Smooth muscle cell of the brain vasculature (primary cell): ENCODE results near the gene SNX11.
"Not testable (repeated sequence)": the region's sequence is repeated elsewhere in the genome, so short reads cannot be mapped to it uniquely, and the experiment has no call there.

Experiments used
- DNase-seq: peaks from one replicate; pipeline ENCODE4 v3.0.0-alpha.2; 2012; ENCODE audit warnings: low read depth, low spot score

The SNX11 gene

GRCh38 chr17:48107137-48108055 is at the start of gene SNX11:
Gene SNX11, plus strand, starts transcription at chr17:48107766. Its CDS starts 4,278 bp downstream, at chr17:48112044.
- DNase-seq = no peak

GRCh38 chr17:48058393-48059124 is 49.0 kb upstream of the SNX11 start:
- no peak for DNase-seq

GRCh38 chr17:48059125-48059668 is 48.4 kb upstream of the SNX11 start:
- DNase-seq = no peak

GRCh38 chr17:48060249-48060648 is 47.3 kb upstream of the SNX11 start:
- DNase-seq = no peak

GRCh38 chr17:48062273-48062672 is 45.3 kb upstream of the SNX11 start:
- no peak for DNase-seq

GRCh38 chr17:48064638-48065037 is 42.9 kb upstream of the SNX11 start:
- DNase-seq = no peak

GRCh38 chr17:48066192-48066591 is 41.4 kb upstream of the SNX11 start:
- no peak for DNase-seq

GRCh38 chr17:48066656-48067055 is 40.9 kb upstream of the SNX11 start:
- no peak for DNase-seq

- no peak for DNase-seq
Observed at GRCh38 chr17:48067245-48067644, 40.3 kb upstream of the SNX11 start.

- DNase-seq = not testable (repeated sequence)
Observed at GRCh38 chr17:48067808-48068207, 39.8 kb upstream of the SNX11 start.

GRCh38 chr17:48068491-48068961 is 39.0 kb upstream of the SNX11 start:
- no peak for DNase-seq

- no peak for DNase-seq
Observed at GRCh38 chr17:48070195-48070594, 37.4 kb upstream of the SNX11 start.

- no peak for DNase-seq
Observed at GRCh38 chr17:48071654-48072053, 35.9 kb upstream of the SNX11 start.

- not testable (repeated sequence) for DNase-seq
Observed at GRCh38 chr17:48072811-48073210, 34.8 kb upstream of the SNX11 start.

- not testable (repeated sequence) for DNase-seq
Observed at GRCh38 chr17:48073566-48074094, 33.9 kb upstream of the SNX11 start.

GRCh38 chr17:48074322-48075081 is 33.1 kb upstream of the SNX11 start:
- no peak for DNase-seq

- DNase-seq = not testable (repeated sequence)
Observed at GRCh38 chr17:48077152-48077551, 30.4 kb upstream of the SNX11 start.

- no peak for DNase-seq
Observed at GRCh38 chr17:48081858-48082257, 25.7 kb upstream of the SNX11 start.

GRCh38 chr17:48084932-48085331 is 22.6 kb upstream of the SNX11 start:
- DNase-seq = no peak

GRCh38 chr17:48093341-48094045 is 14.1 kb upstream of the SNX11 start:
- DNase-seq = no peak

- DNase-seq = no peak
Observed at GRCh38 chr17:48095611-48096010, 12.0 kb upstream of the SNX11 start.
